Coronary artery (tissue), 2 donors: ENCODE data around the gene MAN2B2.

Source experiments
- DNase-seq: peaks from one replicate; pipeline ENCODE4 v3.0.0-alpha.2; 2017; ENCODE audit warnings: low spot score
- H3K27ac ChIP-seq, 2 donors: fragments of 200-600 bp; sonication (generic); one replicate each; pipeline ENCODE4 v1.5.1; 2016 to 2019
- H3K4me3 ChIP-seq: fragments of 200-600 bp; sonication (generic); 2 replicates; pipeline ENCODE4 v1.5.1; 2016; ENCODE audit warnings: mild to moderate bottlenecking, moderate library complexity
- CTCF ChIP-seq: fragments of 200-600 bp; sonication (generic); IDR thresholded peaks from one replicate; pipeline ENCODE4 v1.5.1; 2019; ENCODE audit warnings: antibody characterized with exemption

MAN2B2 gene

GRCh38 chr4:6560416-6561172 lies 14.4 kb upstream of the MAN2B2 start:
- no peak for DNase-seq
- H3K27ac ChIP-seq, result no peak overlapping the region
- H3K4me3 ChIP-seq, result no peak overlapping the region
- no peak for TF ChIP-seq CTCF

- H3K27ac ChIP-seq, result no peak overlapping the region
- no peak overlapping the region for H3K4me3 ChIP-seq
- no peak for DNase-seq
- TF ChIP-seq CTCF, result no peak
These were observed 13.8 kb upstream of the MAN2B2 start for GRCh38 chr4:6561173-6561516.

GRCh38 chr4:6561706-6562371 lies 13.2 kb upstream of the MAN2B2 start:
- H3K4me3 ChIP-seq, result no peak overlapping the region
- no peak overlapping the region for H3K27ac ChIP-seq
- no peak for TF ChIP-seq CTCF
- no peak for DNase-seq

GRCh38 chr4:6562931-6563901 lies 11.8 kb upstream of the MAN2B2 start:
- no peak for TF ChIP-seq CTCF
- H3K27ac ChIP-seq, result no peak overlapping the region
- H3K4me3 ChIP-seq, result peak overlapping the region; percentile 75
- DNase-seq, result no peak

GRCh38 chr4:6563935-6564645 lies 10.9 kb upstream of the MAN2B2 start:
- no peak for DNase-seq
- peak overlapping the region; percentile 75 for H3K4me3 ChIP-seq
- TF ChIP-seq CTCF, result no peak
- no peak overlapping the region for H3K27ac ChIP-seq

- DNase-seq, result no peak
- H3K4me3 ChIP-seq, result no peak overlapping the region
- no peak for TF ChIP-seq CTCF
- H3K27ac ChIP-seq, result no peak overlapping the region
These were observed 9.1 kb upstream of the MAN2B2 start for GRCh38 chr4:6565691-6566390.
